HG03095 (cell line): ENCODE results near the gene SACS.
"Not testable (repeated sequence)": the region's sequence is repeated elsewhere in the genome, so short reads cannot be mapped to it uniquely, and the experiment has no call there.

Experiments used
- ATAC-seq: cut with Tn5 transposase; IDR thresholded peaks from one replicate; pipeline ENCODE4 v1.9.1; 2021; ENCODE audit warnings: moderate library complexity; ENCODE audit not compliant: unreplicated experiment

Gene SACS

GRCh38 chr13:23314837-23315236, 118.7 kb downstream of the SACS start:
- ATAC-seq: not testable (repeated sequence)

DNA sequence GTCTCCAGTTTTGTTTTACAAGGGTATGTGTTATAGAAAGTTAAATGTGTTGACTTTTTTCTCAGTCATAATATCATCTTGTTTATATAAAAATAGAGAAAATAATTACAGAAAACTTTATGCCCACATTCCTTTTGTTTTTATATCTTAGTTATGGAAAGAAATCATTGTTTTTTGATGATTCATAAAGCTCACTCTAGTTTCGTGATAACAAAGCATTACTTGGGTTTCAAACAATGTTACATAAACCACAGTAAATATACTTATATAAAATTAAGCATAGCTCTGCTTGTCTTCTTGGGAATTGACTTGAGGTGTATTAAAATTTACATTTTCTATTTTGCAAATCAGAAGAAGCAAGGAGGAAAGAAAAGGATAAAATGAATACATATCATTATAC, 140.9 kb downstream of the SACS start:
- no peak for ATAC-seq

DNA sequence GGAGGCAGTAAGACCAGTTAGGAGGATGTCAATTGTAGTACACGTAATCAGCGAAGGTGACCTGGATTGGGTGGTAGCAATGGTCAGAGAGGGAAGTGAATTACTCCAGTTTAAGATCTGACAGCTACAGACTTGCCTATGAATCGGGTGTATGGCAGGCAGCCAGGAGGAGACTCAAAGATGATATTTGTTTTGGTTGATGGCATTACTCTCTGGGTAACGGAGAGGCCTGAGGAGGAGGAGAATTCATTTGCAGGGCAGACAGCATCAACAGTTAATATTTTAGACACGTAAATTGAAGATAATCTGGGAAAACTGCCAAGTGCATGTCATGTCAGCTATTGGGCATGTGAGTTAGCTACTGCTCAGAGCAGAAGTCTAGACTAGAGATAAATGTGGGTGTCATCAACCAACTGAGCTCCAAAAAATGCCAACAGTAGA, 143.6 kb downstream of the SACS start:
- no peak for ATAC-seq

- no peak for ATAC-seq
These were observed 144.5 kb downstream of the SACS start for GRCh38 chr13:23288995-23289394.

GRCh38 chr13:23288564-23288963, 144.9 kb downstream of the SACS start:
- no peak for ATAC-seq

DNA sequence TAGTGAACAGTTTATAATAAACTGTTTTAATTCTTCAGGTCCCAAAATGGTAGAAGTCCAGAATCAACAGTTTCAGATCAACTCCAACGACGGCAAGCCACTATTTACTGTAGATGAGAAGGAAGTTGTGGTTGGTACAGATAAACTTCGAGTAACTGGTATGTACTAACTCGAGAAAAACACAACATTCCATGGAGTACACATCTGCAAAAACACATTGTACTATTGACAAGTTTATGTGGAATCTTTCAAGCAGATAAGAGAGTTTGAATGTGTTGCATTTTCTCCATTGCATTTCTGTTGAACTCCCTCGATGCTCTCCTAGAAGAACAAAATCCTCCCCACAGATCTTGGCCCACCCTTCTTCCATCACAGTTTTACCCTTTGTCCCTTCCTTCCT, 154.2 kb downstream of the SACS start:
- no peak for ATAC-seq
